GM23338 (cell line): ENCODE data around the gene NMRK2.

Source experiments
- CTCF ChIP-seq, 2 experiments: fragments of 200-600 bp in 1 of 2; sonication (generic) in 1 of 2; conservative IDR thresholded peaks; 2 replicates each; pipeline versions ENCODE4 v1.5.1 to v1.6.1; 2016 to 2017; ENCODE audit warnings: antibody characterized with exemption in 2 of 2, low read depth in 2 of 2, mild to moderate bottlenecking in 2 of 2, moderate library complexity in 1 of 2
- EZH2 ChIP-seq: fragments of 200-600 bp; sonication (generic); IDR thresholded peaks from one replicate; pipeline ENCODE4 v1.8.0; 2017; ENCODE audit warnings: antibody characterized with exemption, mild to moderate bottlenecking, low read depth; ENCODE audit not compliant: unreplicated experiment
- POLR2AphosphoS5 ChIP-seq: IDR thresholded peaks from 2 replicates; pipeline ENCODE4 v1.6.1; 2016; ENCODE audit warnings: antibody characterized with exemption, low read depth

- no peak for TF ChIP-seq CTCF (conservative IDR thresholded peaks at IDR 0.05; ENCODE audit: low read depth in 2 of 2)
- TF ChIP-seq EZH2, result no peak
- TF ChIP-seq POLR2AphosphoS5, result no peak
These were observed 39.2 kb upstream of the NMRK2 start for GRCh38 chr19:3893509-3894179.
